ENCODE results near the gene LRRC43. TPM values are rescaled to one million over a fixed set of nuclear protein-coding genes. Genes with fewer than 3 reads are reported as not detected.

The LRRC43 gene
- total and polyA plus RNA-seq, 10 of the 15 experiments (the other 5 are each of a cell fraction or from before 2014, with no cell fraction given) = 0.23 TPM; not detected in 9

DNA sequence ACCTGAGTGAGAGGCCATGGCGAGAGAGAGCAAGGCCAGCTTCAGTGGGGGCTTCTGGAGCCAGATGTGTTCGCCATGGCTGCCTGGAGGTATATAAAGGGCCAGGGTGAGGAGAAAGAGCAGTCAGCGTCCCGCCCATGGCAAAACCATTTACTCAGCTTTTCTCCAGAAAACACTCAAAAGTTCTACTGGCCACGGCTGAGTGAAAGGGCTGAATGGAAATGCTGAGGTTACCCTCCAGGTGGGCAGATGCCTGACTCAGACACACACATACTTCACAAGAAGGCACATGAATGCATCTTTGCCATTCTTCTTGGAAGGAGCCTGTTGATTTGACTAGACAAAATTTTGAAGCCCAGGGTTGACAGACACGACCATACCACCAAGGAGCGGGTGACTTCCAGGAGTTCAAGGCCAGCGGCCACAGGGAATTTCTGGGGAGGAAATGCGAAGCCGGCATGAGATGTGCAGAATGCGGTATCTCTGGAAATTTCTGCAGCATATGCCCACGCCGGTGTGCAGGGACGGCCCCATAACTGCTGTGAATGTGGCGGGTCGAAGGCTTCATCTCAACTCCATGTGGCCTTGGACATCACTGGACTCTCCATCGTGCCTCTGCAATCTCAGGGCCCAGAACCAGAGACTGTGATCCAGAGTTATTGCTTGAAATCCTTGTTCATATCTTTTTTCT is 8.6 kb upstream of the LRRC43 start, which contains the start of gene IL31:
TSS of gene IL31 (minus strand) at position 67 of the 691 bp plus-strand sequence. CDS start at position 18, 49 bp downstream.
- no peak within 1 kb of the TSS for H3K9ac ChIP-seq (ENCODE audit: control insufficient read depth, insufficient read depth, low read length)

More for the DNA sequence above, 8.6 kb upstream of the LRRC43 start, which contains the start of gene IL31:
- 60% methylated on average over 17 of the region's 17 CpGs for WGBS (ENCODE audit: insufficient coverage, insufficient replicate concordance, low lambda C conversion rate, missing lambda C conversion rate)
- Histone ChIP-seq H4K20me1 (ENCODE audit: control insufficient read depth, insufficient read depth) (no peaks in the 10 kb centered on the region), H3K36me3 (ENCODE audit: control insufficient read depth in 2 of 2, insufficient read depth in 2 of 2, low read length in 1 of 2) (no peaks in the 10 kb centered on the region), H3K9me3 (replicated peaks; ENCODE audit: control insufficient read depth, insufficient read depth, low read length) (no peaks in the 10 kb centered on the region), H3K4me1 (ENCODE audit: control insufficient read depth, insufficient read depth, low read length) (no peaks in the 10 kb centered on the region), H3K27me3 (replicated peaks in 1 of 2; ENCODE audit: control insufficient read depth in 2 of 2, insufficient read depth in 2 of 2, low read length in 1 of 2) (peaks cover 0 to 3% of the 10 kb centered on the region in 2 experiments; a peak in 1 of 4 replicates), H2AFZ (ENCODE audit: control insufficient read depth, low read depth, low read length) (no peak within 1 kb of the TSS), H3K4me3 (no peak within 1 kb of the TSS), H3K4me2 (ENCODE audit: control insufficient read depth, insufficient read depth) (no peak within 1 kb of the TSS), H3K79me2 (ENCODE audit: control insufficient read depth, insufficient read depth, low read length) (no peaks in the 10 kb centered on the region), H3K27ac (ENCODE audit: control insufficient read depth, insufficient read depth) (no peak within 1 kb of the TSS)
- TF ChIP-seq TCF7 (IDR thresholded peaks at IDR 0.05; ENCODE audit: borderline replicate concordance) (no peak), SPI1 (IDR thresholded peaks at IDR 0.05; ENCODE audit: borderline replicate concordance, insufficient read depth, low read depth, low read length) (no peak), ZNF24 (IDR thresholded peaks at IDR 0.05) (no peak), MYB (IDR thresholded peaks at IDR 0.05; ENCODE audit: borderline replicate concordance, low read depth, low read length) (no peak), EGR1 (IDR thresholded peaks at IDR 0.05; ENCODE audit: borderline replicate concordance in 1 of 2, low read depth in 2 of 2, low read length in 2 of 2) (no peak), ZBTB40 (IDR thresholded peaks at IDR 0.05; ENCODE audit: borderline replicate concordance) (no peak), ZBTB33 (IDR thresholded peaks at IDR 0.05) (no peak), TARDBP (IDR thresholded peaks at IDR 0.05; ENCODE audit: borderline replicate concordance) (no peak), SREBF1 (IDR thresholded peaks at IDR 0.05; ENCODE audit: low read length) (no peak), BHLHE40 (IDR thresholded peaks at IDR 0.05; ENCODE audit: borderline replicate concordance in 1 of 2, low read depth in 2 of 2, low read length in 1 of 2) (no peak), CBX3 (IDR thresholded peaks at IDR 0.05; ENCODE audit: borderline replicate concordance, low read depth) (no peak), POLR2AphosphoS2 (IDR thresholded peaks at IDR 0.05; ENCODE audit: low read depth, low read length) (no peak)
- TF ChIP-seq, protein P1, sequence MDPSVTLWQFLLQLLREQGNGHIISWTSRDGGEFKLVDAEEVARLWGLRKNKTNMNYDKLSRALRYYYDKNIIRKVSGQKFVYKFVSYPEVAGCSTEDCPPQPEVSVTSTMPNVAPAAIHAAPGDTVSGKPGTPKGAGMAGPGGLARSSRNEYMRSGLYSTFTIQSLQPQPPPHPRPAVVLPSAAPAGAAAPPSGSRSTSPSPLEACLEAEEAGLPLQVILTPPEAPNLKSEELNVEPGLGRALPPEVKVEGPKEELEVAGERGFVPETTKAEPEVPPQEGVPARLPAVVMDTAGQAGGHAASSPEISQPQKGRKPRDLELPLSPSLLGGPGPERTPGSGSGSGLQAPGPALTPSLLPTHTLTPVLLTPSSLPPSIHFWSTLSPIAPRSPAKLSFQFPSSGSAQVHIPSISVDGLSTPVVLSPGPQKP (IDR thresholded peaks at IDR 0.05; ENCODE audit: low read depth, low read length) = no peak
- no TSS peak for BruUV-seq (replicated peaks)
- in situ Hi-C loops (cut with MboI) (no loop called here), intact Hi-C loops (cut with micrococcal nuclease; ENCODE audit: unreplicated experiment) (no loop called here)
- DNase-seq (ENCODE audit: low read depth, low spot score) (no peak), FAIRE-seq (no peak), ATAC-seq (no peak)
- ChIA-PET RAD21 (ENCODE audit: unreplicated experiment) (no interaction called here), CTCF (no interaction called here), POLR2A (no interaction called here), SMC1A (ENCODE audit: uncharacterized antibody, unreplicated experiment) (interaction anchor here (1.2 kb wide), 1 partner anchor 17 kb away, joined by 3 read pairs; no protein-coding TSS in a partner anchor)

Measured in GM12878 (cell line).